HG03095 (cell line): ENCODE measurements around the gene RNU1-3.
"Not testable (repeated sequence)": the region's sequence is repeated elsewhere in the genome, so short reads cannot be mapped to it uniquely, and the experiment has no call there.

Experiments
- ATAC-seq: cut with Tn5 transposase; IDR thresholded peaks from one replicate; pipeline ENCODE4 v1.9.1; 2021; ENCODE audit warnings: moderate library complexity; ENCODE audit not compliant: unreplicated experiment

Gene RNU1-3

GRCh38 chr1:16621681-16622315 lies 45.0 kb downstream of the RNU1-3 start:
- not testable (repeated sequence) for ATAC-seq

GRCh38 chr1:16621300-16621658 lies 45.5 kb downstream of the RNU1-3 start:
- ATAC-seq, result no peak

GRCh38 chr1:16619803-16620501 lies 46.8 kb downstream of the RNU1-3 start:
- ATAC-seq, result not testable (repeated sequence)

- no peak for ATAC-seq
Measured at GRCh38 chr1:16618719-16619118, 48.0 kb downstream of the RNU1-3 start.

GRCh38 chr1:16617778-16618580 lies 48.8 kb downstream of the RNU1-3 start:
- ATAC-seq, result no peak

GRCh38 chr1:16617114-16617631 lies 49.6 kb downstream of the RNU1-3 start:
- ATAC-seq, result no peak
